NCI-H2107 (cell line): Measurements from ENCODE around the gene GABRR1.
"Not testable (repeated sequence)": the region's sequence is repeated elsewhere in the genome, so short reads cannot be mapped to it uniquely, and the experiment has no call there.

Source experiments
- DNase-seq: peaks from one replicate; lab custom pipeline; 2025; lab: John Stamatoyannopoulos, UW

GABRR1 gene

DNA sequence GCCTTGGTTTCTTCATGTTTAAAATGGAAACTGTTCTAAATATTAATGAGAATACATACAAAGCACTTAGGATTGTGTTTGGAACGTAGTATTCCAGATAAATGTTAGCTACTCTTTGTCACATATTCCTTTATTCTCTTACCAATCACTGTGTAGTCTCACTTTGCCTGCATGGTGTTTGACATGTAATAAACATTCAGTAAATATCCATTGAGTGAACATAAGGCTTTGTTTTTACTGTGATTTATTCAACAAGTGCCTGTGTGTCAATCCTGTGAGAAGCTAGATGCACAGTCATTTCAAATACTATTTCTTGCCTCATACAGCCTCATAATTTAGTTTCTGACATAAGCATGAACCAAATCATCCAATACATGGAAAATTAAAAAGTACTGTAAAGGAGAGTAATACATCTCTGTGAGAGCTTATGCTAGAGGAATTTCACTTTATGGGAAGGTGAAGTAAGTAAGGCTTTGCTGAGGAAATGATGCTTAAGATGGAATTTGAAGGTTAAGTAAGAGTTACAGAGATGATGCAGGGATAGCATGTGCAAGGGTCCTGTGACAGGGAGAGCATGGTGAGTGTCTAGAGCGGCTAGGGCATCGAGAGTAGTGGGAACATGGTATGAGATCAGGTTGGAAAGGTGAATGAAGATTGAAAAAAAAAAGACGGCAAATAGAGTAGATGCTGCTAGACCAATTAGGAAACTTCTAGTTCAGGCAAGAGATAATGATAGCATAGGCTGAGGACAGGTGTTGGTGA, 56.6 kb downstream of the GABRR1 start:
- no peak for DNase-seq

GRCh38 chr6:89154131-89154530, 63.0 kb downstream of the GABRR1 start:
- no peak for DNase-seq

- no peak for DNase-seq
These were observed 69.0 kb downstream of the GABRR1 start for GRCh38 chr6:89148016-89148750.

GRCh38 chr6:89146718-89147700, 70.1 kb downstream of the GABRR1 start:
- peak; percentile 41 for DNase-seq

DNA sequence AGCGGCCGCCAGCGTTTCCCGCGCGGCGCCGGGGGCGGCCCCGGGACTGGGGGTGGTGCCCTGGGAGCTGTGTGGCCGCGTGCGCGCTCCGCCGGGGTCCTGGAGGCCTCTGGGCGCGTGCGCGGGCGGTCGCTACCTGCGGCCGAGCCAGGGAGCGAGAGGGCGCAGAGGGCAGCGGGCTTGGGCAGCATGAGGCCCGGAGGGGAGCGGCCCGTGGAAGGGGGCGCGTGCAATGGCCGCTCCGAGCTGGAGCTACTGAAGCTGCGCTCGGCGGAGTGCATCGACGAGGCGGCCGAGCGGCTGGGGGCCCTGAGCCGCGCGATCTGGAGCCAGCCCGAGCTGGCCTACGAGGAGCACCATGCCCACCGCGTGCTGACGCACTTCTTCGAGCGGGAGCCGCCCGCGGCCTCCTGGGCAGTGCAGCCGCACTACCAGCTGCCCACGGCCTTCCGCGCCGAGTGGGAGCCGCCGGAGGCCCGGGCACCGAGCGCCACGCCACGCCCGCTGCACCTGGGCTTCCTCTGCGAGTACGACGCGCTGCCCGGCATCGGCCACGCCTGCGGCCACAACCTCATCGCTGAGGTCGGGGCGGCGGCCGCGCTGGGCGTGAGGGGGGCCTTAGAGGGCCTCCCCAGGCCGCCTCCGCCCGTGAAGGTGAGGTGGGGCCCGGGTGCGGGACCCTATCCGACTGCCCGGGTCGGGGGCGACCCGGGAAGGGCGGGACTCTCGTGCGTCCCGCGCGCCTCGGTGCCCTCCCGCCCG, 71.0 kb downstream of the GABRR1 start, which contains the start of gene PM20D2:
PM20D2 (plus strand) TSS at position 100 of the 762 bp plus-strand sequence; CDS start at position 190, 90 bp downstream.
- DNase-seq, result peak; percentile 45

DNA sequence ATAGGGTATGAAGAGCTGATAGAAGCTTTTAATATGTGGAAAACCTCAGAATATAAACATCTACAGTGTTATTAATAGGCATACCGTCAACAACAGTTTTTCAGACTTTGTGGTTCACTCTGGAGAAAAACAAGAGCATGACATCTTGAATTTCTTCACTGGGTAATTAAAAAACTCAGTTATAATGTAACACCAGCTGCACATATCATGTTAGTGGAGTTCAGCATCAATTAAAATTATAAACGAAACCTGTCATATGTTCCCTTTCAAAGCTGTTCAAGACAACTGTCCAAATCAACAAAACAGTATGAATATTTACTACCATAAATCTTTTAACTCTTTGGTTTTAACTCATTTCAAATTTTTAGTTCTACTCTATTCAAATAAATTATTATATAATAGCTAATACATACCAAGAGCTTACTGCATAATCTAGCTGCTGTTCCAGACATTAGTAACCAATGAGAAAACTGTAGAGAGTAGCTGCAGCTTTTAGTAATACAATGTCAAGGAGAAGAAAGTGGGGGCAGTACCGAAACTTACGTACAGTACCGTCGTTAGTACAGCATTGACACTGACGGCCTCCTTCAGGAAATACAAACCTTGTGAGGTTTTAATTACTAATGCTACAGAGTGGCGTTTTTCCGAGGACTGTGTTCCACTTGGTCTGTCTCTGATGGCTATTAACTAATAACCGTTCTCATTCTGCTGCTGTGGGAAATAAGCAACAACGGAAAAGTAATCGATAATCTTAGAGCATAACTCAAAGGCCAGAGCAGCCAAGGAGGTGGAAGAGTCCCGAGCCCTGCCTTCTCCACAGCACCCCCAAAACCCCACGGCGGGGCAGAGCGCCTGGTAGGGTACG, 71.8 kb downstream of the GABRR1 start:
- no peak for DNase-seq

DNA sequence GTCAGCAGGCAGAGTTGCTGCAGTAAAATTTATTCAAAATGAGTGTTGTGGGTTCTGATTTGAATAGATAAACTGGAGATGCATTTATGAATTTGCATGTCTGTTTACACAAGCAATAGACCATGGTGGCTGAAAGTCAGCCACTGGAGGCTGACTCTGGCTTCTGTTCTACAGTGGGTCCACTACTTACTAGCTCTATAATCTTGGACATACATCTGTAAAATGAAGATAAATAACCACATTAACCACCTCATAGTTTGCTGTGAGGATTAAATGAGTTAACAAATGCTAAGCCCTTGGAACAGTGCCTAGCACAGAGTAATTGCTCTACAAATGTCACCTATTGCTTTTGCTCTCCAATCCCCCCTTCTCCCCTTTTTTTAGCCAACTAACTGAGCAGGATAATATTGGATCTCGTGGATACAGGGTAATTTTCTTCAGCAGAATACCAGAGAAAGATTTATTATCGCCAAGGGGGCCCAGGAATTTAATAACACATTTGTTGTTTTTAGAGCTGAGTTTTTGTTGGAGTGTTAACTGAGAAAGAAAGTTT, 72.7 kb downstream of the GABRR1 start:
- no peak for DNase-seq

DNA sequence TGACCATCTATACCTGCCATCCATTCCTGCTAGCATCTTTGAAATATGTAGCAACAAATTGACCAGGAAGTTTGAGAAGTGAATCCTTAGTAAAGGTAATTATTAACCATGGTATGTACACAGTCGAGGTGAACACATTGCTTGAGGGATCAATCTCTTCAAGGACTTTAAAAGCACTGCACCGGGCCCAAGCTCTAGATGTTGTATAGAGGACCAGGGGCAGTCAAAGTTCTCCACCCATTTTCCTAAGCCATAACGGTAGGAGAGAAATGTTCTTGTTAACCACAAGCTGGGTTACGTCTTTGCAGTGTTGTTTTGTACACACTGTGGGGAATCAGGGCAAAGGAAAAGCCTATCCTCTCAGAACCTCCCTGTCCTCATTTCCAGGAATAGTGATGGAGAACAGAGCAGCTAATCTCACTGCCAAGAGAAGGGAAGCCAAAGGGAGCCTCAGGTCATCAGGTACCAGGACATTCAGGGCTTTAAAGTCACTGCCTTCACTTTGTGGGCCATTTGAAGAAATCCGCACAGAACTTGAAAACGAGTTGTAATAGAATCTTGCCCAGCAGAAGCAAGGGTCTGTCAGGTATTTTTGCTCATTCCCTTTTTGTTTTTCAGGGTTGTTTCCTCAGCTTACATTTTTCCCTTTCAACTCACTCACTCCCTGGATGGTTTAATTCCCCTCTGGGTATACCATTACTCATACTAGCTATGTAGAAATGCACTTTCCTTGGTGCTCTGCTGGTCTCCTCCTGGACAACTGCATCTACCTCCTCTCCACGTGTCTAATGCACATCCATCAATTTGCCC, 76.6 kb downstream of the GABRR1 start:
- no peak for DNase-seq

GRCh38 chr6:89139509-89140346, 77.4 kb downstream of the GABRR1 start:
- DNase-seq, result no peak

- no peak for DNase-seq
These were observed 79.0 kb downstream of the GABRR1 start for GRCh38 chr6:89138173-89138572.

DNA sequence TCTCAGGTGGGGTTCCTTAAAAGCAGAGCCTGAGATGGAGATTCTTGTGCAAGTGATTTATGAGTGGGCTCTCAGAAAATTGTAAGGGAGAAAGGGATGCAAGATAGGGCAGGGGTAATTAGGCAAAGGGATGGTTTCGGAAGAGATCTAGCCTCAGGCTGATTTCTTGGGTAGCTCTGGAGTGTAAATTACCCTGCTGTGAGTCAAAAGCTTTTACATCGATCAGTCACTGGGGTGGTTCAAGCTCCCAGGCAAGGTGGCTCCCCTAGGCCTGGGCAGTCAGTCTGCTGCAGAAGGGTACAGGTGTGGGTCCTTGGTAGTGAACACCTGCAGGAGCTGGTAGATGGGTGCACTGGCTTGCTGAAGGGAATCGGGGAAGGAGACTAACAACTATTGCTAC, 82.4 kb downstream of the GABRR1 start:
- no peak for DNase-seq

- DNase-seq, result no peak
These were observed 83.2 kb downstream of the GABRR1 start for GRCh38 chr6:89133981-89134380.

DNA sequence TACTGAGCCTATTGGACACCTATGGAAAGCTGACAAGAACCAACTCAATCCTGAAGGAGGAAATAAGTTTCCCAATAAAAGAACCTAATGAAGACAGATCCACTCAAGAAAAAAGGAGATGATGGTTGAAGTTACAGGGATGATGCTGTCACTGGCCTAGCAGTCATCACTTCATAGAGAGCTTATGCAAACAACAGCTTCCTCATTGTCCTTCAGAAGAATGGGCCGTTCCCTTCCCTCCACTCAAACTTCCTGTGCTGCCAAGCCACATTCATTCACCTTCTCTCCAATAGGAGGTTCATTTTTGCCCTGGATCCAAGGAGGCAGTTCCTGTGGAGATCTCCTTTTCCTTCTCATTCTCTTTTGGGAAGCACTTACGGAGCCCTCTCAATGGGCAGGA, 85.1 kb downstream of the GABRR1 start:
- DNase-seq, result no peak

DNA sequence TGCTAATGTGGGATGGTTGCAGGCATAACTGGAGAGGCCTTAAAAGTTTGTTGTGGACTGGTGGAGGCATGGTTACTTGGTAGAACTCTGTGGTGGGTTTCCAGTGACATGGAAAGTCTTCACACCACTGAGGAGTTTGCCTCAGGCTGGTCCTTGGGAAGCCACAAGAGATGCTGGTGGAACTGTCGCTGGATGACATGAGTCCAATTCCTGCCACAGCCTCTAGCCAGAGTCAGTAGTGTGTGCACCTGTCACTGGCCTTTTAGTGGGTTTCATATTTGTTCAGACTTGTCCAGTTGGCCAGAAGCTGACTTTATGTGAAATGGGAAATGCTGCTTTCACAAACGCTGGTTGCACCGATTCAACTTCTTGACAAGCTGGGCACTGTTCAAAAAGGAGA, 85.6 kb downstream of the GABRR1 start:
- no peak for DNase-seq

GRCh38 chr6:89128256-89128671, 88.9 kb downstream of the GABRR1 start:
- DNase-seq, result not testable (repeated sequence)
